Dermis blood vessel endothelial cell (primary cell): Measurements from ENCODE around the gene FAM13A. TPM values are rescaled to one million over a fixed set of nuclear protein-coding genes. Genes with fewer than 3 reads are reported as not detected.

ENCODE experiments used
- DNase-seq: peaks from one replicate; pipeline ENCODE4 v3.0.0; 2010
- total RNA-seq: library from RNA; depleted of rRNA; stranded (reverse); fragments of >200 nt; gene quantifications from 2 replicates; pipeline ENCODE4 v1.2.3, GENCODE V29; 2014

FAM13A gene
- total RNA-seq, 1 donor from 2014 or later, result 1.7 TPM

- no peak for DNase-seq
These were observed 226.0 kb downstream of the FAM13A start for GRCh38 chr4:88831031-88831430.

DNA sequence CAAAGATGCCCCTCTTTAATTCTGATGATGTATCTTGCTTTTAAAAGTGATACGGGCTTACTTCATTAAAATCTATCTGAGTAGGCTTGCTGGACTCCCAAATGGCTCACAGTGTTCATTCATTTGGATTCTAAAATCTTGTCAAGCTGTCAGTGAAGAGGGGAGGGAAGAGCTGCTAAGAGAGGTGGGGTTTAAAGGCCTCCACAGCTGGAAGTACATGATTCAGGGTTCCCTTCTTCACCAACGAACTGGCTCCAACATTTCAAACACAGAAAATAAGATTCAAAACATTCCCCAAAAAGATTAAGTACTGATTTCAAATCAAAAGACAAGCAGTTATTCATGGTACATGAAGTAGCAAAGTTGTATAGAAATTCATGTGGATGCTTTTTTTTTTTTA, 226.4 kb downstream of the FAM13A start:
- no peak for DNase-seq

DNA sequence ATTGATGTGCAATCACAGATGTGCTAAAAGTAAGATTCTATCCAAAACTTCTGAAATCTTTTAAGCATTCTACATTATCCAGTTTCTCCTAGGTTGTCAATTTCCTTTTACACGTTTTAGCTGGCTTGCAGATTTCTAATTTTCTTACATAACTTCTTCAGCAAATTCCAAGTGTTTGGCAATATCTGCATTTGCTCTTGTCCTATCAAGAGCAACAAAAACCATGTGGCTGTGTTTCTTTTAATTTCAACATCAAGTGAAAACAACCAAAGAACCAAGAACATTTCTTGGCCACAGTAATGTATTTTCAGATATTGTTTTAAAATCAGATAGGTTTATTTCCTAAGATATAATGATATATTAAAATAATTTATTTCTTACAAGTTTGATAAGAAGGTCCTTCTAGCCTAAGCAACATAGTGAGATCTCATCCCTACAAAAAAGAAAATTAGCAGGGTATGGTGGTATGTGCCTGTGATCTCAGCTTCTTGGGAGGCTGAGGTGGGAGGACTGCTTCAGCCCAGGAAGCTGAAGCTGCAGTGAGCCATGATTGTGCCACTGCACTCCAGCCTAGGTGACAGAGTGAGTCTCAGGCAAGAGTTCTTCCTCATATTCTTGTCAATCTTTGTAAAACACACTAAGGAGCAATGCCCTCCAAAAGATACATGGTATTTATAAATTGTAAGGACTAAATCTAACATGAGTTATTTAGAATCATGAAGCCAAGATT, 228.0 kb downstream of the FAM13A start:
- no peak for DNase-seq

- no peak for DNase-seq
These were observed 229.5 kb downstream of the FAM13A start for GRCh38 chr4:88827442-88827841.

- DNase-seq, result no peak
These were observed 230.2 kb downstream of the FAM13A start for GRCh38 chr4:88826771-88827170.

DNA sequence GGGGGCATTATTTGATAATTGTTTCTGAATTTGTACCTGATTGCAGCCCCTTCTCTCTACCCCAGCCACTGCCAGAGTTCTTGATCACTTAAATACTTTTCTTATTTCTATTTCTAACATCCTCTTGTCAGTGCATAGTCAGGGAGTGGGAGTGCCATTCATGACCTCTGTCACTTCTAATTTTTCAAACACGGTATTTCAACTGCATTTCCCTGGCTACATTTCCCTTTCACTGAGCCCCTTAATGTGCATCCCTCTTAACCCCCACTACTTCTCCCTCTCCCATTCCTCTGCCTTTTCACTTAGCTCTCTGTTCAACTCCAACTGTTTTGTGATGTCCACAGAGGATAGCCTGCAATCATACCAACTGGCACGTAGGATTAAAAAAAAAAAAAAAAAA, 231.1 kb downstream of the FAM13A start:
- DNase-seq, result no peak

DNA sequence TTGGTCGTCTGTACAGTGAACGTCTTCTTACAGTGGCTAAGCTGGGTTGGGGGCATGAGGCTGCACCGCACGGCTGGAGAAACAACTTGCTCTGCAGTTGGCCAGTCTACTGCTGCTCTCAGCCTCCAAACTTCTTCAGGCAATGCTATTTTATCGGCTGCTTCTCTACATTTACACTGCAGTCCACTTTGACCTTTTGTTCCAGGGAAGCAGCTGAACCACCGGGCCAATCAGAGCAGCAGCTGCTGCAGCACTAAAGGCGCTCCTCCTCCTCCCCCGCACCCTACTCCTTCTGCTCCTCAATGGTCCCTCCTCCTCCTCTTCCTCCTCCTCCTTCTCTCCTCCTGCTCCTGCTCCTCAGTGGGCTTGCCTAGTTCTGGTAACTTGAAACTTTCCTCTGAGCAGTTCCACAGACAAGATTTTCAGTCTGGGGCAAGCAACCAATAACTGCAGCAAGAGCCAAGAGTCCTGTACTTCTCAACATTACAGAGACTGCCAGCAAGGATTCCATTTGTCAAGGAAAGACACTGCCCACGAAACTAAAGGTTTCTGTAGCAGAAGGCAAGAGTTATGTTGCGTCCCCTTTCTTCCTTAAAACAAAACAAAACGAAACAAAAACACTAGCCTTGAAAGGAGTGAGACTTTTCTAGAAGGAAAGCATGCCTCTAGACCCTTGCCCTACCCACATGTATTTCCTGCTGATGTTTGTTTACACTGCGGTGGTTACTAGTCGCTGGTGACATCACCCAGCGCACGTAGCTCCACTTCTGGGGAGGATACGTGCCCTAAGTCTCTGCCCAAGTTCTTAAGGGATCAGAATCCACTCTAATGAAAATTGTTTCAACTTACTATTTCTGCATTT, 233.7 kb downstream of the FAM13A start:
- DNase-seq, result peak; percentile 87

DNA sequence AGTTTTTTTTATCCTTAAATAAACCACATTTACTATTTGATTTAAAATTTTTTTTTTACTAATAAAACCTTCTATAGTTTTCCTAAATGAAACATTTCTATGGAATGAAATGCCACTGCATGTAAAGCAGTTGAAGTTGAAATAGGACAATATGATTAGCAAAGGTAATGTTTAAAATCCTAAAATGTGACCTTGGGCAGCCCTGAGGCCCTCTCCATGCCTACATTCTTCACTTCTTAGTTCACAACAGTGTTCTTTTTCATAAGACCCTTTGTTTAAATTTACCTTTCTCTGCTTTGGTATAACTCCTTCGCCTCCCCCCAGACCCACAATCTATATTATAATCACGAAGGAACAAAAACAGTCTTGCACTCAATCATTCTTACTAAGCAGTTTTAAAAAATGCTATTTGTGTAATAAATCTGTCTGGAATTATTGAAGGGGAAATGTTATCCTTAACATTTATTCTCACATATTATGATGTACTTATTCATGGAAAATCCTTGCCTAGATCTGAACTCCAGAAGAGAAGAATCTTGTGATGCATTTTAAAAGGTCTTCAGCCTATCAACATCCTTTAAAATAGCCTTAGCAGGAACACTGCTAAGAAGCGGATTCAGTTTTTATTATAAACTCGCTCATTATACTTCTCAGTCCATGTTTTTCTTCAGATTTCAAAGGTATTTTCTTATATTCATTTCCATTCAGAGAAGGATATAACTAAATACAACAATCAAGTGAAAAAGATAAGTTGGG, 234.8 kb downstream of the FAM13A start:
- DNase-seq, result no peak

DNA sequence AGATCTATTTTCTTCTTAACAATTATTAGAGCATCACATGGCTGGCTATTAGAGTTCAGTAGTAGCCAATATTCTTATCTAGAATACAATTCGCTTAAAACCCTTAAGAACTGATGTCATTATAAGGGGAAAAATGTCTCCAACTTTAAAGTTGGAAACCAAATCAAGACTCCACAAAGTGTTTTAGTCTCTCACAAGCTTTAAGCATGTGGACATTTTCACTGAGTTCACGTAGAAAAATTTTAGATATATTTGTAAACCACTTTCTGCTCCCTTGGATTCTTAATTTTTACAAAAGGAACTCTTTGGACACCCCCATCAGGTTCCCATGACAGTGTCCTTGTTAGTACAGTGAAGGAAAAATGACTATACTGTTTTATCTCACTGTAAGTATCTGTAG, 235.5 kb downstream of the FAM13A start:
- DNase-seq, result no peak

DNA sequence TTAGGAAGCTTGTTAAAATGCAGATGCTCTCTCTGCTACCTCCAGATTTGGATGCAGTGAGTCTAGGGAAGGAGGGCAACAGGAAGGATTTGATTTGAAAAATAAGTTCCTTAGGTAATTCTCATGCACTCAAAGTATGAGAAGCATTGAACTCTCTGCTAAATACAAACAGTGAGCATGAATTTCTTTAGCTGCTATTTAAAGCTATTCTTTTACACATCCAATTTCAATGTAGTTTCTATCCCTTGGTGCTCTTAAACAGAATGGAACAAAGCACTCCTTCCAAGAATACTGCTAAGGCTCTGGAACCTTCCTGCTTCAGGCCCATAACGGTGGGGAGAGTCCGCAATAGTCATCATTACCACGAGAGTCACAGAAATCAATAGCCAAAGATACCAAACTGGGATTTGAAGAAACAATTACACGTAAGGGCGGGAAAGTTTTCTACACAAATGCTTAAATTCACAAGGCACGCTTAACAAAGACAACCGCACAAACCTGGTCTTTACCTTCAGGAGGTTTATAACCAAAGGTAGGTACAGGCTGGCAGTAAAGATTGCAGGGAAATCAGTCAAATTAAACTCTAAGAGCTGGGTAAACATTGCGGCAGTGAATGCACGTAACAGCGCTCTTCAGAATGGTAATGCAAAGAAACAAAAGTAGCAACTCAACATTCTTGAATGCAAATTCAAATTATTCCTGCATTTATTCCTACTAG, 236.1 kb downstream of the FAM13A start:
- DNase-seq, result no peak

DNA sequence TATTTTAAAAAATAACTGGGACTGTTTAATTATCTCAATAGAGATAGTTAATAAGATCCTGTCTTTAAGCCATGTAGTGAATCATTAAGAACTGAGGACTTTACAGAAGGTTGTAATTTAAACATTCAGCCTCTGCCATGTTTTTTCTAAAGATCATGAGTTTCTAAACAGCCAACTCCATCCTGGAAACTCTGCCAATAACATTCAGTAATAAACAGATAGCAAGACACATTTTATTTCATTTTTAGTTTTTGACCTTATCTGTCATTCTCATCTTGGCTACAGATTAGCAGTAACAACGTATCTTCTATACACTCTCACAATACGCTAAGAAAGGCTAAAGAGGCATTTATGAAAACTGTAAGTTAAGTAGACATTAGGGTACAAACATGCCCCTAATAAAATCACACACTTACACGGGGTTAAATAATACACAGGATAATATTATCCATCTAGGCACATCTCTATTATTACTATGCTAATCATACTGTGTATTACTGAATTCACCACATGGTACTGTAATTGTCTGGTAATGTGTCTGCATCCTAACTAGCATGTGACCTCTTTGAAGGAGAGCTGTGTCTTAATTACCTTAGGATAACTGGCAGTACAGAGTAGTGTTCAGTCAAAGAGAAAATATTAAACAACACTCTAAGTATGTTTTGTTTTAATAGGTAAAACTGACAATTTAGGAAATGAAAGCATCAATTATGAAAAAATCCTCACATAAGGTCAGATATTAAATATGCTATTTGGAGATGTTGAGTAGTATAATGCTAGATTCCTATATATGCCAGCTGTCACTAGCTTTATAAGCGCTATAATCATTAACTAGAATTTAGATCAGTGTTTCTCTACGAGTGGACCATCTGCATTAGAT, 236.9 kb downstream of the FAM13A start:
- DNase-seq, result no peak

- peak; percentile 77 for DNase-seq
These were observed 238.1 kb downstream of the FAM13A start for GRCh38 chr4:88818631-88819470.

- no peak for DNase-seq
These were observed 239.2 kb downstream of the FAM13A start for GRCh38 chr4:88817740-88818139.

DNA sequence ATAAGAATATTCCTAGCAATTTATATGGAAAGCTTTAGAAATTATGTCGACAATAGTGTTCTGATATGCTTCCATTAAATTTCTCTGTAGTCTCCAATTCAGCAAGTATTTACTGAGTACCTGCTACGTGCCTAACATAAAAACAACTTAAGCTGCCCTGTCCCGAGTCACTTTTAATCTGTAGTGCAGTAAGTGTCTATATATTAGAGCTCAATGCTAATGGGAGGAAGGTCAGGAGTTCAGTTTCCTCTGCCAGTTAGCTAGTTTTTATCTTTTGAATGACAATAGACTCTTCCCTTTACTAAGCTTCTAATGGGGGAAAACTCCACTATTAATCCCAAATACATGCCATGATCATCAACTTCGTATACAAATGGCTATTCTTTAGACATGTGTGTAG, 240.6 kb downstream of the FAM13A start:
- peak; percentile 11 for DNase-seq

- DNase-seq, result no peak
These were observed 242.9 kb downstream of the FAM13A start for GRCh38 chr4:88814043-88814617.

- DNase-seq, result no peak
These were observed 244.0 kb downstream of the FAM13A start for GRCh38 chr4:88813013-88813412.

GRCh38 chr4:88812420-88812819, 244.6 kb downstream of the FAM13A start:
- DNase-seq, result no peak

GRCh38 chr4:88811904-88812303, 245.1 kb downstream of the FAM13A start:
- no peak for DNase-seq

DNA sequence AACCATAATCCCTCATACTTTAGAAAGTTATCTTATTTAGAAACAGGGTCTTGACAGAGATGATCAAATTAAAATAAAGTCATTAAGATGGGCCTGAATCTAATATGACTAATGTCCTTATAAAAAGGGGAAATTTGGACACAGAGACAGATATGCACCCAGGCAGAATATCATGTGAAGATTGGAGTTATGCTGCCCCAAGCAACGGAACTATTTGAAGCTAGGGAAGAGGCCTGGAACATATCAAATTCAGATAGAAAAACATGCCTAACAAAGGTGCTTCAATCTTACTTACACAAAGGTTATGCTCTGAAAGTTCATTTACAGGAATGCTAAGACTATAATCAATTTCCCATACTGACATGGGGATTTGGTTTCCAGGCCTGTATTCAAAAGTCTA, 246.7 kb downstream of the FAM13A start:
- no peak for DNase-seq

DNA sequence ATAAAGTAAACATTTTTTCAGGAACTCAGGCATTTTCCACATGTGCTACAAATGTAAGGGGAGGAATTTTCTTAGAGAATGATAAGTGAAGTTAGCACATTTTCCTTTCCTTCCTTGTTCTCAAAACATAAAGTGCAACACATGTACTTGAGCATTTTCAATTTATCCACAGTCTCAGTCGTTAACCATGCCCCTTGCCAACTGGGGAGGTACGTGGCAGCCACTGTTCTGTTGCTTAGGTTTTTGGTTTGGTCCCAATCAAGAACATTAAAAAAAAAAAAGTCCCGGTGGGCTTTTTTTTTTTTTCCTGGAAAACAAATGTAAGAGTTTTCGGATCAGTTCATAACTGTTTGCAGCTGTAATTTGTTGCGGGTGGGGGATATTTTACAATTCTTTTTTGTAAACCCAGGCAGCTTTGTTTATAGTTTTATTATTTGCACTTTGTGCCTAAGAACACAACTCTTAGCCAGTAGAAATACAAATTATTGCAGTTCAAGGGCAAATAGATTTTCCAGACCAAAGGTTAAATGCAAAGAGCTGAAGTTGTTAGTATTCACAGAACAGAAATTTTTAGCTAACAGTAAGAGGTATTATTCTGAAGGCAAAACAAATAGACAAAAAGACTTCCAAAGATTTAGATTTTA, 247.3 kb downstream of the FAM13A start:
- no peak for DNase-seq
